ENCODE results near the gene NAGS.

DNA sequence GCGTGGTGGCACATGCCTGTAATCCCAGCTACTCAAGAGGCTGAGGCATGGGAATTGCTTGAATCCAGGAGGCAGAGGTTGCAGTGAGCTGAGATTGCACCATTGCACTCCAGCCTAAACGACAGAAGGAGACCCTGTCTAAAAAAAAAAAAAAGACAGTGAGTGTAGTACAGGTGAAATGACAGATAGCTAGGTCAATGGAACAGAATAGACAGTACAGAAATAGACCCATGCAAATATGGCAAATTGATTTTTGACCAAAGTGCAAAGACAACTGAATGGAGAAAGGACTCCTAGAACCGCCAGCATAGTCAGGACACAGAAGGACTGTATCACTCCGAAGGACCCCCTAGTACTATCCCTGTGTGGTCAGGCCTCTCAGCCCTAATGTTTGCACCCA, 34.1 kb upstream of the NAGS start:
- no peak for TF ChIP-seq SIN3A (IDR thresholded peaks at IDR 0.05; ENCODE audit: borderline replicate concordance, low read depth, low read length)
- no peak for TF ChIP-seq USF2 (IDR thresholded peaks at IDR 0.05; ENCODE audit: borderline replicate concordance, low read depth, low read length)
- TF ChIP-seq CTCF (IDR thresholded peaks at IDR 0.05), result no peak
- TF ChIP-seq, protein P1, sequence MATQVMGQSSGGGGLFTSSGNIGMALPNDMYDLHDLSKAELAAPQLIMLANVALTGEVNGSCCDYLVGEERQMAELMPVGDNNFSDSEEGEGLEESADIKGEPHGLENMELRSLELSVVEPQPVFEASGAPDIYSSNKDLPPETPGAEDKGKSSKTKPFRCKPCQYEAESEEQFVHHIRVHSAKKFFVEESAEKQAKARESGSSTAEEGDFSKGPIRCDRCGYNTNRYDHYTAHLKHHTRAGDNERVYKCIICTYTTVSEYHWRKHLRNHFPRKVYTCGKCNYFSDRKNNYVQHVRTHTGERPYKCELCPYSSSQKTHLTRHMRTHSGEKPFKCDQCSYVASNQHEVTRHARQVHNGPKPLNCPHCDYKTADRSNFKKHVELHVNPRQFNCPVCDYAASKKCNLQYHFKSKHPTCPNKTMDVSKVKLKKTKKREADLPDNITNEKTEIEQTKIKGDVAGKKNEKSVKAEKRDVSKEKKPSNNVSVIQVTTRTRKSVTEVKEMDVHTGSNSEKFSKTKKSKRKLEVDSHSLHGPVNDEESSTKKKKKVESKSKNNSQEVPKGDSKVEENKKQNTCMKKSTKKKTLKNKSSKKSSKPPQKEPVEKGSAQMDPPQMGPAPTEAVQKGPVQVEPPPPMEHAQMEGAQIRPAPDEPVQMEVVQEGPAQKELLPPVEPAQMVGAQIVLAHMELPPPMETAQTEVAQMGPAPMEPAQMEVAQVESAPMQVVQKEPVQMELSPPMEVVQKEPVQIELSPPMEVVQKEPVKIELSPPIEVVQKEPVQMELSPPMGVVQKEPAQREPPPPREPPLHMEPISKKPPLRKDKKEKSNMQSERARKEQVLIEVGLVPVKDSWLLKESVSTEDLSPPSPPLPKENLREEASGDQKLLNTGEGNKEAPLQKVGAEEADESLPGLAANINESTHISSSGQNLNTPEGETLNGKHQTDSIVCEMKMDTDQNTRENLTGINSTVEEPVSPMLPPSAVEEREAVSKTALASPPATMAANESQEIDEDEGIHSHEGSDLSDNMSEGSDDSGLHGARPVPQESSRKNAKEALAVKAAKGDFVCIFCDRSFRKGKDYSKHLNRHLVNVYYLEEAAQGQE (IDR thresholded peaks at IDR 0.05; ENCODE audit: low read depth, low read length), result no peak
- no peak for TF ChIP-seq EZH2phosphoT487 (IDR thresholded peaks at IDR 0.05; ENCODE audit: borderline replicate concordance, low read depth)
- TF ChIP-seq, protein P2, sequence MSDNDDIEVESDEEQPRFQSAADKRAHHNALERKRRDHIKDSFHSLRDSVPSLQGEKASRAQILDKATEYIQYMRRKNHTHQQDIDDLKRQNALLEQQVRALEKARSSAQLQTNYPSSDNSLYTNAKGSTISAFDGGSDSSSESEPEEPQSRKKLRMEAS (IDR thresholded peaks at IDR 0.05; ENCODE audit: low read depth), result no peak
- TF ChIP-seq POLR2AphosphoS5 (IDR thresholded peaks at IDR 0.05; ENCODE audit: low read depth, low read length), result no peak
- TF ChIP-seq EP300 (IDR thresholded peaks at IDR 0.05; ENCODE audit: borderline replicate concordance in 1 of 2, low read depth in 1 of 2, low read length in 1 of 2), result no peak
- TF ChIP-seq GABPA (IDR thresholded peaks at IDR 0.05; ENCODE audit: low read depth), result no peak
- TF ChIP-seq TAF1 (IDR thresholded peaks at IDR 0.05; ENCODE audit: borderline replicate concordance, low read depth, low read length), result no peak
- TF ChIP-seq, protein P3, sequence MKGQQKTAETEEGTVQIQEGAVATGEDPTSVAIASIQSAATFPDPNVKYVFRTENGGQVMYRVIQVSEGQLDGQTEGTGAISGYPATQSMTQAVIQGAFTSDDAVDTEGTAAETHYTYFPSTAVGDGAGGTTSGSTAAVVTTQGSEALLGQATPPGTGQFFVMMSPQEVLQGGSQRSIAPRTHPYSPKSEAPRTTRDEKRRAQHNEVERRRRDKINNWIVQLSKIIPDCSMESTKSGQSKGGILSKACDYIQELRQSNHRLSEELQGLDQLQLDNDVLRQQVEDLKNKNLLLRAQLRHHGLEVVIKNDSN (IDR thresholded peaks at IDR 0.05; ENCODE audit: borderline replicate concordance, low read depth), result no peak
- TF ChIP-seq RCOR1 (IDR thresholded peaks at IDR 0.05; ENCODE audit: low read length), result no peak
- no peak for TF ChIP-seq FOSL2 (IDR thresholded peaks at IDR 0.05; ENCODE audit: borderline replicate concordance, low read depth)

Data from SK-N-SH (cell line).